Memory B cell (primary cell): ENCODE data around the gene SLC25A29.
"Not testable (repeated sequence)": the region's sequence is repeated elsewhere in the genome, so short reads cannot be mapped to it uniquely, and the experiment has no call there.

Source experiments
- ATAC-seq: fragments of 150-1000 bp; cut with Tn5 transposase; 2 replicates; pipeline ENCODE4 v1.10.0; 2021; ENCODE audit warnings: low read depth, mild to moderate bottlenecking, moderate library complexity
- DNase-seq, 2 donors: peaks; one replicate each; pipeline ENCODE4 v3.0.0; 2022; ENCODE audit warnings: low spot score in 2 of 2
- H3K27ac Mint-ChIP-seq: one replicate; pipeline ENCODE4 v1.8.0; 2022; ENCODE audit warnings: mild to moderate bottlenecking, moderate library complexity, mixed read lengths
- H3K27me3 Mint-ChIP-seq: one replicate; pipeline ENCODE4 v1.8.0; 2022; ENCODE audit warnings: mixed read lengths
- H3K36me3 Mint-ChIP-seq: one replicate; pipeline ENCODE4 v1.8.0; 2022; ENCODE audit warnings: mild to moderate bottlenecking, mixed read lengths
- H3K4me1 Mint-ChIP-seq: one replicate; pipeline ENCODE4 v1.8.0; 2022; ENCODE audit warnings: mixed read lengths
- H3K4me3 Mint-ChIP-seq: one replicate; pipeline ENCODE4 v1.8.0; 2022; ENCODE audit warnings: mild to moderate bottlenecking, moderate library complexity, mixed read lengths
- H3K9me3 Mint-ChIP-seq: one replicate; pipeline ENCODE4 v1.8.0; 2022; ENCODE audit warnings: mixed read lengths

Gene SLC25A29, protein sequence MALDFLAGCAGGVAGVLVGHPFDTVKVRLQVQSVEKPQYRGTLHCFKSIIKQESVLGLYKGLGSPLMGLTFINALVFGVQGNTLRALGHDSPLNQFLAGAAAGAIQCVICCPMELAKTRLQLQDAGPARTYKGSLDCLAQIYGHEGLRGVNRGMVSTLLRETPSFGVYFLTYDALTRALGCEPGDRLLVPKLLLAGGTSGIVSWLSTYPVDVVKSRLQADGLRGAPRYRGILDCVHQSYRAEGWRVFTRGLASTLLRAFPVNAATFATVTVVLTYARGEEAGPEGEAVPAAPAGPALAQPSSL

DNA sequence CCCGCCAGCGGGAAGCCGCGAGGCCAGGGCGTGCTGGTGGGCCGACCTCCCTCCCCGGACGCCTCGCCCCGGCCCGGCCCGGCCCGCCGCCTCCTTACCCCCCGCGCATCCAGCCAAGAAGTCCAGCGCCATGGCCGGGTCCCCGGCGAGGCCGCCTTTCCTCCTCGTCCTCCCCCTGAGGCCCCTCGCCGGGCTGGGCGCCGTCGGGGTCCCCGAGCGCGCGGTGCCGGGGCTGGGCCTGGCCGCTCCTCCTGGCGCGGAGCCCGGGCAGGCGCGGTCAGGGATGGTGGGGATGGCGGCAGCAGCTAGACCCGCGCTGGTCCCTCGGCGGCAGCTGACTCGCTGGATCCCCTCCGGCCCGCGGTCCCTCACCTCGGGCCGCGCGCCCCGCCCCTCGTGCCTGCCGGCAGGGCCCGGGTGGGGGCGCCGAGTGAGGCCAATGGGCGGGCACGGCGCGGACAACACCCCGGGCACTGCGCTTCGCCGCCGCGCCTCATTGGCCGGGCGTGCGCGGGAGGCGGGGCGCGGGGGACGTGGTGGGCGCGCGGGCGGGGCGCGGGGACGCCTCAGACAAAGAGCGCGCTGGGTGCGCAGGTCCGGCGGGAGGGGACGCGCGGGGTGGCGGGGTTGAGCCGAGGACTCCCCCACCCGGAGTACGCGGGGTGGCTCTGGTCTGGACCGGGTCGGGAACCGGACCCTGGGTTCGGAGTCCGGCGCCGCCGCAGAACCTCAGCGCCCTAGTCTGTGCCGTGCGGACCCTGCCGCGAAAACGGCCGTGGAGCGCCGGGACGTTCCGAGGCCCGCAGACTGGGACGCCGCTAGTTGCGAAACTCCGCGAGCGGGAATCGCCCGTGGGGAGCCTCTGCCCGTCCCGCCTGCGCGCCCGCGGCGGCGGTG is at the start of gene SLC25A29:
TSS of gene SLC25A29 (minus strand) at position 344 of the 897 bp plus-strand sequence. CDS start at position 132, 212 bp downstream.
- H3K4me3 Mint-ChIP-seq: peak within 1 kb of the TSS; percentile 87
- H3K4me1 Mint-ChIP-seq: peaks cover 25% of the 10 kb centered on the region
- H3K27ac Mint-ChIP-seq: peak within 1 kb of the TSS; percentile 32
- DNase-seq (peak; percentile 63 to 71), ATAC-seq (peak; percentile 87)
- no peaks in the 10 kb centered on the region for H3K9me3 Mint-ChIP-seq
- no peaks in the 10 kb centered on the region for H3K27me3 Mint-ChIP-seq
- H3K36me3 Mint-ChIP-seq: no peaks in the 10 kb centered on the region

DNA sequence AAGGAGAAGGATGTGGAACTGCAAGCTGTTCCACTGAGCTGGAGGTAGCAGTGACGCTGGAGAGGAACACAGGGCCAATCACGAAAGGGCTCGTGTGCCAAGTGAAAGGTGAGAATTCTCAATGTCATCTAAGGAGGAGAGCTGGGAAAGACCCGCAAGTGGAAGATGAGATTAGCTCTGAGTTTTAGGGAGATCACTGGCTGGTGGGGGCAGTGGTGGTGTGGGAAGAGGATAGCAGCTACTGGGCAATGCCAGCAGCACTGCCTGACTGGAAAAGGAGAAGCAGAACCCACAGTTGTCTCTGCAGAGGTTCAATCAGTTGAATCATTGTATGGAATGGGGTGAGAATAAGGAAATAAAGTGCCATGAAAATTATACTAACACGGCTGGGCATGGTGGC is 44.7 kb upstream of the SLC25A29 start:
- DNase-seq (no peak), ATAC-seq (no peak)
- peaks cover 40% of the 10 kb centered on the region for H3K36me3 Mint-ChIP-seq
- no peaks in the 10 kb centered on the region for H3K27me3 Mint-ChIP-seq
- no peaks in the 10 kb centered on the region for H3K9me3 Mint-ChIP-seq
- peaks cover 7% of the 10 kb centered on the region for H3K4me1 Mint-ChIP-seq
- H3K4me3 Mint-ChIP-seq: no peak overlapping the region
- H3K27ac Mint-ChIP-seq: no peak overlapping the region

DNA sequence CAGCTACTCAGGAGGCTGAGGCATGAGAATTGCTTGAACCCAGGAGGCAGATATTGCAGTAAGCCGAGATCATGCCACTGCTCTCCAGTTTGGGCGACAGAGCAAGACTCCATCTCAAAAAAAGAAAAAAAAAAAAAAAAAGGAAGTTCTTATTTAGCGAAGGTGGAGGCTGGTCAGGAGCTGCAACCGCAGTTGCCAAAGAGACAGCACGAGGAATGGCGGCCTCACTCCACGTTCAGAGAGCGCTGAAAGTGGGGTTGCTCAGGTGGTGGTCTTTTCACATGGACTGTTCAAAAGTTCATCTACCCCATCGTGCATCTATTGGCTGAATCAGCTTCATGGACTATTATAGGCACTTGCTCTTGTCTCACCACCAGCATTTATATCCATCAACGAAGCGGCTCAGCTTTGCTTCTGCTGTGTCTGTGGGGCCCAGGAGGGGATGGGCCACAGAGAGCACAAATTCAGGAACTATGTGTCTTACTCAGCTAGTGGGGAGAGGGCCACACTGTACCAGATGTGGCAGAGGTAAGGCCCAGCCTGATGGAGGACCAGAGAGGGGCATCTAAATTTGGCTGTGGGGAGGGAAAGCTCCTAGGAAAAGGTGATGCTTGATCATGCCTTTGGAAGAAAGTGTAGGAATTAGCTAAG is 44.2 kb upstream of the SLC25A29 start:
- peaks cover 38% of the 10 kb centered on the region for H3K36me3 Mint-ChIP-seq
- no peaks in the 10 kb centered on the region for H3K9me3 Mint-ChIP-seq
- H3K4me3 Mint-ChIP-seq: peak overlapping the region; percentile 7
- H3K27ac Mint-ChIP-seq: peak overlapping the region; percentile 28
- DNase-seq (no peak), ATAC-seq (no peak)
- H3K27me3 Mint-ChIP-seq: no peaks in the 10 kb centered on the region
- peaks cover 7% of the 10 kb centered on the region for H3K4me1 Mint-ChIP-seq

DNA sequence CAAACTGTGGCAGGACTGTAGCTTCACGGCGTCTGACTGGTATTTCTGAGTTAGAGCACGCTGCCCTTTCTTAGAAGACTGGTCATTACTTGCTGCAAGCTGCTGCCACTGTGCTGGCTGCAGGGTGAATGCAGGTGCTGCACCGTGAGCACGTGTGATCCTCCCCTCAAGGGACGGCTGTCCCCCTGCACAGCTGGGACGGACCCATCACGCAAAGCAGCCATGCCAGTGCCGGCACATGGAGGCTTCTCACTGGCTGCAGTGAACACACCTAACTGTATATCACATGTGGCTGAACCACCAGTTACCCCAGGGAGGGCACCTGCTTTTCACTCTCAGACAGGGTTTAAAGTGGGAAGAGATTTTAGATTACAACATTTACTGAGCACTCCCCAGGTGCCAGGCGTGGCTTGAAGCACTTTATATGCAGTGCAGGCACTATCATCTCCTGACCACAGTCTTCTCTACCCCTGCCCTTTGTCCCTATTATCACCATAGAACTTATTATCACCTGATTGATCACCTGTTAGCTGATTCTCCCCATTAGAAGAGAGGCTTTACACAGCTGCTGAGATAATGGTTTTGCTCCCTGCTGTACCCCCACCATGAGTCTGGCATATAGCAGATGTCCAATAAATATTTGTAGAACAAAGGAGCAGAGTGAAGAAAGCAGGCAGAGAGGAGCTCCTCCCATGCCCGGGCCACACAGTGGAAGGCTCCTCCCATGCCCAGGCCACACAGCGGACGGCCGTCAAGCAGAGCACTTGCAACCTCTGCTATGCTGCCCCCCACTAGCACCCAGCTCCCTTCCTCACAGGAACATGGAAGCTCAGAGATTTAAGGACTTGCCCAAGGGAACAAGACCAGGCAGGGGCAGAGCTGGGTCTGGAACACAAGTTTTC is 42.8 kb upstream of the SLC25A29 start:
- H3K27ac Mint-ChIP-seq: no peak overlapping the region
- peaks cover 7% of the 10 kb centered on the region for H3K4me1 Mint-ChIP-seq
- no peaks in the 10 kb centered on the region for H3K9me3 Mint-ChIP-seq
- H3K4me3 Mint-ChIP-seq: no peak overlapping the region
- no peak for DNase-seq
- peaks cover 34% of the 10 kb centered on the region for H3K36me3 Mint-ChIP-seq
- ATAC-seq: no peak
- no peaks in the 10 kb centered on the region for H3K27me3 Mint-ChIP-seq

DNA sequence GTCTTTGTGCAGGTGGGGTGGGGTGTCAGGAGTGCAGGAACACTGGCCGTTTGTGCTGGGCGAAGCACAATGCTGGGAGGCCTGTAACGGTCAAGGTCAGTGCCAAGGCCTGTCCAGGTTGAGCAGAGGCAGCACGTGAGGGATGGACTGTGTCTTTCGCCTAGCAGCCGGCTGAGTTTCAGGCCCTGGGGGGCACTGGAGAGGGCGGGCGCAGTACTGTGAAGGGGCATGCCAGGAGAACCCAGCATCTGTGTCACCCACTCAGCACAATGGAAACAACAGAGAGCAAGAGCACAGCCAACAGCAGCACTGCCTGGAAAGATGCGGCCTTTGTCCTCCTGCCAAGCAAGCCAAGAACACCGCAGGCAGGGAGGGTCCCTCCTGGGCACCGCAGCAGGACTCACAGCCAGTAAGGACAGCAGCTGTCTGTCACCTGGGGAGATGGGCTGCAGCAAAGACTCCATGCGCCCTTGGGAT is 42.0 kb upstream of the SLC25A29 start:
- ATAC-seq: no peak
- Mint-ChIP-seq H3K9me3 (no peaks in the 10 kb centered on the region), H3K27ac (peak overlapping the region; percentile 55)

DNA sequence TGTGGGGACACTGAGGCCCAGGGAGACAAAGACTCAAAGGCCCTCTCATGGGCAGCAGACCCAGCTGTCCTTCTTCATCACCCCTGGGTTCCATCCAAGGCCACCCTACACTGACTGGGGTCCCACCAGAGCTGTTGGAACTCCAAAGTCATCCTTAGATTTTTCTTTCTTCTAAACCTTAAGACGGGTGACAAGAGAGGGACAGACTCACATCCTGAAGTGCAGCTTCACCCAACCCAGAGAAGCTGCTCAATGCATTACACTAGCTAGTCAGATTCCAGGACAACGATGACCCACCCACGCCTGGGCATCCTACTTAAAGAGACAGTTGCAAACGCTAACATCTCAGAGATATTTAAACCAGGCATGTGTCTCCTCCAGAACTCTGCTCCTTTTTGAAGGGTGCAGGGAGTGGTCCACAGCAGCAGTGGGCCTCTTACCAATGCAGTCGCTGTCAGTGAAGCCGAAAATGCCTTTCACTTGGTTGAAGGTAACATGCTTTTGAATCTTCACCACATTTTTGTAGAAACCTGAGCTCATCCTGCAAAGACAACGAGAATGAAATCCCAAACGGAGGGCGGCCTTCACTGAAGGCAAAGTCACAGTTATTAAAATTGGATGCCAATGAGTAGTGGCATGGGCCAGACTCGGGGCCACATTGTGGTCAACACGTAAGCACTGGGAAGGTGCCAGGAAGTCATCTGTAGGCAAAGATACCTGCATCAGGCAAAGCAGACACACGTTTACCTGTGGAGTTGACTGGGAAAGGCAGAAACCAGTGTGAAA is 40.3 kb upstream of the SLC25A29 start:
- no peak overlapping the region for H3K27ac Mint-ChIP-seq
- H3K4me1 Mint-ChIP-seq: peaks cover 13% of the 10 kb centered on the region

More for the DNA sequence above, 42.0 kb upstream of the SLC25A29 start:
- H3K4me1 Mint-ChIP-seq: peaks cover 7% of the 10 kb centered on the region
- H3K36me3 Mint-ChIP-seq: peaks cover 33% of the 10 kb centered on the region
- H3K27me3 Mint-ChIP-seq: no peaks in the 10 kb centered on the region
- no peak for DNase-seq
- no peak overlapping the region for H3K4me3 Mint-ChIP-seq

DNA sequence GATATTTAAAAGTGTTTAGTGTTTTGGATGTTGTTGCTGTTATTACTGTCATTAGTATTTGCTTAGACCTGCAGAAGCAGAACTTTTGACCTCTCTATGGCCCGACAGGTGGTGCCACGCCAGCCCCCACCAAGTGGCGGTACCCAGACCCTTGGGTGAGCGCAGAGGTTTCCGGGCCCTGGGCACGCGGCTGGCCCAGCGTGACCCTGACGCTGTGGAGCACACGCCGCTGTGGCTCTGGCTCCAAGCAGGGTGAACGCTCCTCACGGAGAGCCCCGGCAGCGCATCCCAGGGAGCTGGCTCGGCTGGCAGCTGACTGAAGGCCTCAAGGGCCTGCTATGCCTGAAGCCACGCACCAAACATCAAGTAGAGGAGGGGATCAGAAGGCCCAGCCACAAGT is 39.5 kb upstream of the SLC25A29 start:
- H3K36me3 Mint-ChIP-seq: peaks cover 23% of the 10 kb centered on the region
- H3K4me3 Mint-ChIP-seq: no peak overlapping the region
- ATAC-seq: no peak
- H3K27ac Mint-ChIP-seq: no peak overlapping the region
- no peak for DNase-seq
- peaks cover 13% of the 10 kb centered on the region for H3K4me1 Mint-ChIP-seq
- H3K9me3 Mint-ChIP-seq: no peaks in the 10 kb centered on the region
- H3K27me3 Mint-ChIP-seq: no peaks in the 10 kb centered on the region

More for the DNA sequence above, 40.3 kb upstream of the SLC25A29 start:
- no peaks in the 10 kb centered on the region for H3K27me3 Mint-ChIP-seq
- ATAC-seq: no peak
- no peaks in the 10 kb centered on the region for H3K9me3 Mint-ChIP-seq
- peaks cover 28% of the 10 kb centered on the region for H3K36me3 Mint-ChIP-seq
- no peak overlapping the region for H3K4me3 Mint-ChIP-seq
- DNase-seq: no peak

DNA sequence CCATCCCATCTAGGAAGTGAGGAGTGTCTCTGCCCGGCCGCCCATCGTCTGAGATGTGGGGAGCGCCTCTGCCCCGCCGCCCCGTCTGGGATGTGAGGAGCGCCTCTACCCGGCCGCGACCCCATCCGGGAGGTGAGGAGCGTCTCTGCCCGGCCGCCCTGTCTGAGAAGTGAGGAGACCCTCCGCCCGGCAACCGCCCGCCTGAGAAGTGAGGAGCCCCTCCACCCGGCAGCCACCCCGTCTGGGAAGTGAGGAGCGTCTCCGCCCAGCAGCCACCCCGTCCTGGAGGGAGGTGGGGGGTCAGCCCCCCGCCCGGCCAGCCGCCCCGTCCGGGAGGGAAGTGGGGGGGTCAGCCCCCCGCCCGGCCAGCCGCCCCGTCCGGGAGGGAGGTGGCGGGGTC is 38.4 kb upstream of the SLC25A29 start:
- peaks cover 23% of the 10 kb centered on the region for H3K36me3 Mint-ChIP-seq

DNA sequence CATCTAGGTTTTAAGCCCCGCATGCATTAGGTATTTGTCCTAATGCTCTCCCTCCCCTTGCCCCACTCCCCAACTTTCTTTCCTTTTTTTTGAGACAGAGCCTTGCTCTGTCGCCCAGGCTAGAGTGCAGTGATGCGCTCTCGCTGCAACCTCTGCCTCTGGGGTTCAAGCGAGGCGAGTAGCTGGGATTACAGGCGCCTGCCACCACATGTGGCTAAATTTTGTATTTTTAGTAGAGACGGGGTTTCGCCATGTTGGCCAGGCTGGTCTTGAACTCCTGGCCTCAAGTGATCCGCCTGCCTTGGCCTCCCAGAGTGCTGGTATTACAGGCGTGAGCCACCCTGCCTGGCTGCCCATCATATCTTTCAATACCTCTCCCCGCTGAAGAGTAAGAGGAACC is 36.6 kb upstream of the SLC25A29 start:
- DNase-seq, H3K27me3 Mint-ChIP-seq, H3K9me3 Mint-ChIP-seq, ATAC-seq, H3K4me3 Mint-ChIP-seq: not testable (repeated sequence)
- Mint-ChIP-seq H3K4me1 (peaks cover 13% of the 10 kb centered on the region), H3K36me3 (peaks cover 24% of the 10 kb centered on the region), H3K27ac (peak overlapping the region; percentile 65)

More for the DNA sequence above, 38.4 kb upstream of the SLC25A29 start:
- H3K9me3 Mint-ChIP-seq, H3K27ac Mint-ChIP-seq, H3K27me3 Mint-ChIP-seq, ATAC-seq, DNase-seq, H3K4me3 Mint-ChIP-seq: not testable (repeated sequence)
- peaks cover 13% of the 10 kb centered on the region for H3K4me1 Mint-ChIP-seq

DNA sequence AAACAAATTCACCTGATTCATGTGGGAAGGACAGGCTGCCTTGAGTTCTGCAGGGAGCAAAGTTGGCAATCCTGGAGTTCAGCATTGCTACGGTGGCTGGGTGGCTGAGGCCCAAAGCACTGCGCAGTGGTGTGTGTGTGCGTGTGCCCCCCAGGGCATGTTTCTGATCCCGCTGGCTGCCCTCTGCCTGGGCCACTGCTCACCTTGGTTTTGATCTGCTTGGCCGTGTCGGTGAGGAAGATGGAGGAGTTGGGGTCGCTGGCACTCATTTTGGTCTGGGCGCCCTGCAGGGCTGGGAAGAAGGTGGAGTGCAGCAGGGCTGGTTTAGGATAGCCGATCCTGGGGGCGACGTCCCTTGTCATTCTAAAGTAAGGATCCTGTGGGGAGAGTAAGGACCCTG is 36.0 kb upstream of the SLC25A29 start:
- DNase-seq (no peak), ATAC-seq (no peak)
- H3K27me3 Mint-ChIP-seq: no peaks in the 10 kb centered on the region
- H3K9me3 Mint-ChIP-seq: no peaks in the 10 kb centered on the region
- peak overlapping the region; percentile 95 for H3K27ac Mint-ChIP-seq
- peaks cover 13% of the 10 kb centered on the region for H3K4me1 Mint-ChIP-seq
- H3K4me3 Mint-ChIP-seq: no peak overlapping the region
- peaks cover 27% of the 10 kb centered on the region for H3K36me3 Mint-ChIP-seq

DNA sequence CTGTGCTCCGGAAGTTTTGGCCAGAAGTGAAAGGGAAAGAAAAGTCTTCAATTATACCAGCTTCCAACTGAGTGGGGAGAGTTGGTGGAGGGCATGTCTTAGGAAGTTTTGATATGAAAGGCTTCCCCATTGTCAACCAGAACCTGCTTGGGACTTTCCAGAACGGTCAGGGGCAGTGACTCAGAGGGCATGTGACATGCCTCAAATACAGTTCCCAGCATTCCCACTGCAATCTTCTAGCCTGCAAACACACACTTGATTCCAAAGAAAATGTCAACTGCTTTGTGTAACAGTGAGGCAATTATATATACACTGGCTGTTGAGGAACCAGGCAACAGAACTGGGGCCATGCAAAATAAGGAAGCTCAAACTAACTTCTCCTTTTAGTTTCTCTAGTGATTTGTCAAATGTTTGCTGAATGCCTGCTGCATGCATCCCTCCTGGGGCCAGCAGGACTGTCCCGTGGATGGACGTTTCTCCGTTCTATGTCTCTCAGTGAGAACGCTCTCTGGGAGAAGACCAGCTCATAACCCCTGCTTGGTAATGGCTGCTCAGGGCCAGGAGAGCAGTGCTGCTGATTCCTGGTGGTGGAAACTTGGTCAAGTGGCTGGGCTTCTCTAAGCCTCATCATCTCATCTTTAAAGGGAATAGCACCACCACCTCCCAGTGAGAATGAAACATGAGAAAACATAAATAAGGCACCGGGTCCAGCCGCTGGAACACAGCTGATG is 35.2 kb upstream of the SLC25A29 start:
- peak in 1 of 2 donors; percentile 30 for DNase-seq
- peak overlapping the region; percentile 95 for H3K27ac Mint-ChIP-seq
- ATAC-seq: peak; percentile 96

DNA sequence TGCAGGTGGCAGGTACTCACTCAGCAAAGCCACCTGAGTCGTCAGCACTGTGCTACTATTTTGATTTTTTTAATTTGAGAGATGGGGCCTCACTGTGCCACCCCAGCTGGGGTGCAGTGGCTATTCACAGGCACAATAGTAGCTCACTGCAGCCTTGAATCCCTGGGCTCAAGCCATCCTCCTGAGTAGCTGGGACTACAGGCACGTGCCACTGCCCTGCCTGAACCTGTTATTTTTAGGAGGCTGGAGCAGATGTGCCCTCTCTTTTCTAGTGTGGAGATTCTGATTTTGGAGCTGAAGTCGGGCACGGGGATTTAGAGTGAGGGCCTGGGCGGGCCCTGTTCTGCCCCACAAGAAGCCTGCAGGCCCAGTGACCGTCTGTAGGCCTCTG is 34.2 kb upstream of the SLC25A29 start:
- peak overlapping the region; percentile 95 for H3K27ac Mint-ChIP-seq
- ATAC-seq (no peak), DNase-seq (no peak)
- H3K36me3 Mint-ChIP-seq: peaks cover 23% of the 10 kb centered on the region
- H3K9me3 Mint-ChIP-seq: no peaks in the 10 kb centered on the region
- H3K4me1 Mint-ChIP-seq: peaks cover 13% of the 10 kb centered on the region
- H3K4me3 Mint-ChIP-seq: no peak overlapping the region
- H3K27me3 Mint-ChIP-seq: no peaks in the 10 kb centered on the region

More for the DNA sequence above, 35.2 kb upstream of the SLC25A29 start:
- Mint-ChIP-seq H3K36me3 (peaks cover 26% of the 10 kb centered on the region), H3K9me3 (no peaks in the 10 kb centered on the region), H3K4me3 (peak overlapping the region; percentile 53), H3K27me3 (no peaks in the 10 kb centered on the region), H3K4me1 (peaks cover 13% of the 10 kb centered on the region)
